ENCODE measurements around the gene MCL1. TPM values are rescaled to one million over a fixed set of nuclear protein-coding genes. Genes with fewer than 3 reads are reported as not detected.

The MCL1 gene
- total RNA-seq, 1 experiment from 2014 or later, result 126 TPM

GRCh38 chr1:150562446-150563339 lies 16.7 kb downstream of the MCL1 start:
- ATAC-seq, result no peak
- ChIA-PET POLR2A (interaction anchor here (0.5 to 2.4 kb wide), 7 partner anchors 7 to 40 kb away, joined by 3 to 13 read pairs (median 5); partner anchors contain the start of gene MCL1), CTCF (interaction anchor here (0.5 to 1.2 kb wide), 2 partner anchors 30 to 347 kb away, joined by 3 to 4 read pairs; no protein-coding TSS in a partner anchor)
- BruUV-seq (replicated peaks), result no TSS peak
- Histone ChIP-seq H3K27me3 (ENCODE audit: control insufficient read depth, insufficient read depth, low read length) (no peaks in the 10 kb centered on the region), H3K4me1 (ENCODE audit: control insufficient read depth, insufficient read depth, low read length) (peaks cover 65% of the 10 kb centered on the region), H3K27ac (ENCODE audit: low read length) (peak overlapping the region; percentile 98), H3K4me3 (ENCODE audit: low read depth in 2 of 2, low read length in 2 of 2) (peak overlapping the region; percentile 48 to 69), H3K36me3 (ENCODE audit: control insufficient read depth, insufficient read depth, low read length) (no peaks in the 10 kb centered on the region), H3K9me3 (ENCODE audit: control insufficient read depth, insufficient read depth, low read depth, low read length) (no peaks in the 10 kb centered on the region)
- TF ChIP-seq POLR2AphosphoS5 (IDR thresholded peaks at IDR 0.05; ENCODE audit: low read depth, low read length) (no peak), TCF7L2 (IDR thresholded peaks at IDR 0.05; ENCODE audit: low read depth, low read length) (no peak), REST (IDR thresholded peaks at IDR 0.05; ENCODE audit: insufficient read depth in 1 of 2, low read depth in 2 of 2, low read length in 1 of 2) (no peak), SIN3A (IDR thresholded peaks at IDR 0.05; ENCODE audit: borderline replicate concordance, insufficient read depth, low read depth, low read length) (no peak)
- intact Hi-C loops (cut with micrococcal nuclease; ENCODE audit: unreplicated experiment), result loop anchor here (5.0 kb wide), 2 partner anchors 60 to 250 kb away; no protein-coding TSS in a partner anchor
- in situ Hi-C loops (cut with HindIII; ENCODE audit: low pct_unique_long_range_greater_than_20kb, low sequenced_read_pairs), result no loop called here
- no peak for DNase-seq (ENCODE audit: low read depth, low spot score)

- Histone ChIP-seq H3K27ac (ENCODE audit: low read length) (peak overlapping the region; percentile 98), H3K9me3 (ENCODE audit: control insufficient read depth, insufficient read depth, low read depth, low read length) (no peaks in the 10 kb centered on the region), H3K27me3 (ENCODE audit: control insufficient read depth, insufficient read depth, low read length) (no peaks in the 10 kb centered on the region), H3K4me1 (ENCODE audit: control insufficient read depth, insufficient read depth, low read length) (peaks cover 58% of the 10 kb centered on the region), H3K36me3 (ENCODE audit: control insufficient read depth, insufficient read depth, low read length) (no peaks in the 10 kb centered on the region), H3K4me3 (ENCODE audit: low read depth in 2 of 2, low read length in 2 of 2) (peak overlapping the region; percentile 48 to 69)
- ATAC-seq, result peak; percentile 75
- ChIA-PET CTCF (interaction anchor here (0.5 to 1.7 kb wide), 5 partner anchors 14 to 361 kb away, joined by 3 to 12 read pairs (median 6); no protein-coding TSS in a partner anchor), POLR2A (interaction anchor here (0.5 to 2.4 kb wide), 6 partner anchors 8 to 56 kb away, joined by 3 to 13 read pairs (median 4); partner anchors contain the start of gene MCL1)
- intact Hi-C loops (cut with micrococcal nuclease; ENCODE audit: unreplicated experiment) (loop anchor here (5.0 kb wide), 2 partner anchors 60 to 250 kb away; no protein-coding TSS in a partner anchor), in situ Hi-C loops (cut with HindIII; ENCODE audit: low pct_unique_long_range_greater_than_20kb, low sequenced_read_pairs) (no loop called here)
- peak; percentile 83 for TF ChIP-seq POLR2AphosphoS5 (IDR thresholded peaks at IDR 0.05; ENCODE audit: low read depth, low read length)
- no peak for TF ChIP-seq REST (IDR thresholded peaks at IDR 0.05; ENCODE audit: insufficient read depth in 1 of 2, low read depth in 2 of 2, low read length in 1 of 2)
- BruUV-seq (replicated peaks), result no TSS peak
- DNase-seq (ENCODE audit: low read depth, low spot score), result no peak
These were observed 17.4 kb downstream of the MCL1 start for GRCh38 chr1:150561974-150562445.

All from Panc1 (cell line).